ENCODE results near the gene KRTAP17-1. TPM values are rescaled to one million over a fixed set of nuclear protein-coding genes. Genes with fewer than 3 reads are reported as not detected.

The KRTAP17-1 gene
- total RNA-seq, 2 donors from 2014 or later: not detected

DNA sequence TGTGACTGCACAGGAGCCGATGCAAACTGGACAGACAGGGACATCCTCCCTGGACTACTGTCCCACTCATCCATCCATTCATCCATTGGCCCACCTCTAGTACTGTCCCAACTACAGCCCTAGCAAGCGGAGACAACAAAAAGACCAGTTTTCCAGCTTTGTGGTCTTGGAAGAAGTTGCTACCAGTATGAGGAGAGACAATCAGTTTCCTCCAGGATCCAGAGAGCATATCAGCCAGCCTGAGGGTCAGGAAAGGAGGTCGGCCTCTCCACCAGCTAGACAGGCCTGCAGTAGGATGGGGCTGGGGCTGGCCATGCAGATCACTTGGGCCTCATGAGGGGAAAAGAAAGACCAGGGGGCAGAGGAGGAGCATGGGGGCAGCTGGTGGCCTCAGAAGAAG, 18.3 kb upstream of the KRTAP17-1 start:
- no peaks in the 10 kb centered on the region for H3K27me3 ChIP-seq (replicated peaks; ENCODE audit: insufficient read depth)
- H3K4me3 ChIP-seq: no peak overlapping the region
- H3K4me1 ChIP-seq (replicated peaks): no peaks in the 10 kb centered on the region
- no peaks in the 10 kb centered on the region for H3K9me3 ChIP-seq
- intact Hi-C loops (cut with DNase I): no loop called here
- TF ChIP-seq POLR2A (IDR thresholded peaks at IDR 0.05): no peak
- TF ChIP-seq, protein P1, sequence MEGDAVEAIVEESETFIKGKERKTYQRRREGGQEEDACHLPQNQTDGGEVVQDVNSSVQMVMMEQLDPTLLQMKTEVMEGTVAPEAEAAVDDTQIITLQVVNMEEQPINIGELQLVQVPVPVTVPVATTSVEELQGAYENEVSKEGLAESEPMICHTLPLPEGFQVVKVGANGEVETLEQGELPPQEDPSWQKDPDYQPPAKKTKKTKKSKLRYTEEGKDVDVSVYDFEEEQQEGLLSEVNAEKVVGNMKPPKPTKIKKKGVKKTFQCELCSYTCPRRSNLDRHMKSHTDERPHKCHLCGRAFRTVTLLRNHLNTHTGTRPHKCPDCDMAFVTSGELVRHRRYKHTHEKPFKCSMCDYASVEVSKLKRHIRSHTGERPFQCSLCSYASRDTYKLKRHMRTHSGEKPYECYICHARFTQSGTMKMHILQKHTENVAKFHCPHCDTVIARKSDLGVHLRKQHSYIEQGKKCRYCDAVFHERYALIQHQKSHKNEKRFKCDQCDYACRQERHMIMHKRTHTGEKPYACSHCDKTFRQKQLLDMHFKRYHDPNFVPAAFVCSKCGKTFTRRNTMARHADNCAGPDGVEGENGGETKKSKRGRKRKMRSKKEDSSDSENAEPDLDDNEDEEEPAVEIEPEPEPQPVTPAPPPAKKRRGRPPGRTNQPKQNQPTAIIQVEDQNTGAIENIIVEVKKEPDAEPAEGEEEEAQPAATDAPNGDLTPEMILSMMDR (IDR thresholded peaks at IDR 0.05): no peak
- TF ChIP-seq POLR2AphosphoS5 (IDR thresholded peaks at IDR 0.05): no peak
- H3K27ac ChIP-seq: no peak overlapping the region
- no peaks in the 10 kb centered on the region for H3K36me3 ChIP-seq
- DNase-seq (ENCODE audit: low spot score): no peak
- WGBS: 90% methylated on average over 3 of the region's 3 CpGs

DNA sequence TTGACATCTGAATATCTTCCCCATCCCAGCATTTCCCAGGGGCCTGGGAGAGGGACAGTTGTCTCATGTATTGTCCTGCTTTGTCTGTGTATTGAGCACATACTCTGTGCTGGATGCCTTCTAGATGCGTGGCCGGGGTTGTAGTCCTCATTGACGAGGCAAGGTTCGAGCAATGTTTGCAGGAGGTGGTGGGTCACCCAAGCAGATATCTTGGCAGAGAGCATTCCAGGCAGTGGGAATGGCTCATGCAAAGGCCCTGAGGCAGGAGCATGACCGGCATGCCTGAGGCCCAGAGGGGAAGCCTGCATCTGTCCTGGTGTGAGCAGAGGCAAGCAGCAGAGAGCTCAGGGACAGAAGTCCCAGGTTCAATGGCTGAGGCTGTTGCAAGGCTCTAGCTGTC, 17.6 kb upstream of the KRTAP17-1 start:
- H3K36me3 ChIP-seq: no peaks in the 10 kb centered on the region
- no peaks in the 10 kb centered on the region for H3K27me3 ChIP-seq (replicated peaks; ENCODE audit: insufficient read depth)
- intact Hi-C loops (cut with DNase I): no loop called here
- H3K9me3 ChIP-seq: no peaks in the 10 kb centered on the region
- TF ChIP-seq, protein P1 (IDR thresholded peaks at IDR 0.05): no peak
- TF ChIP-seq POLR2AphosphoS5 (IDR thresholded peaks at IDR 0.05): no peak
- TF ChIP-seq POLR2A (IDR thresholded peaks at IDR 0.05): no peak
- no peaks in the 10 kb centered on the region for H3K4me1 ChIP-seq (replicated peaks)
- no peak overlapping the region for H3K27ac ChIP-seq
- no peak overlapping the region for H3K4me3 ChIP-seq
- WGBS: 100% methylated on average over 5 of the region's 5 CpGs
- no peak for DNase-seq (ENCODE audit: low spot score)

DNA sequence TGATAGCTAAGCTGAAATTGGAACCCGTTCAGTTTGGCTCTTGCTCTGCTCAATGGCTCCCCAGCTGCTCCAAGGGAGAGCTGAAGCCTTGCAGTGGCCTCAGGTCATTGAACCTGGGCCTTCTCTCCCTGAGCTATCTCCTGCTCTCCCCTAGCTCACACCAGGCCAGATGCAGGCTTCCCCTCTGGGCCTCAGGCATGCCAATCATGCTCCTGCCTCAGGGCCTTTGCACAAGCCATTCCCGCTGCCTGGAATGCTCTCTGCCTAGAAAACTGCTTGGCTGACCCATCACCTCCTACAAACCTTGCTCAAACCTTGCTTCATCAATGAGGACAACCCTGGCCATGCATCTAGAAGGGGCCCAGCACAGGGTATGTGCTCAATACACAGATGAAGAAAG, 16.7 kb upstream of the KRTAP17-1 start:
- TF ChIP-seq, protein P1 (IDR thresholded peaks at IDR 0.05): no peak
- TF ChIP-seq POLR2AphosphoS5 (IDR thresholded peaks at IDR 0.05) (no peak), POLR2A (IDR thresholded peaks at IDR 0.05) (no peak)
- WGBS: 96% methylated on average over 2 of the region's 2 CpGs
- Histone ChIP-seq H3K4me3 (no peak overlapping the region), H3K9me3 (no peaks in the 10 kb centered on the region), H3K36me3 (no peaks in the 10 kb centered on the region), H3K4me1 (replicated peaks) (no peaks in the 10 kb centered on the region), H3K27ac (no peak overlapping the region), H3K27me3 (replicated peaks; ENCODE audit: insufficient read depth) (no peaks in the 10 kb centered on the region)
- intact Hi-C loops (cut with DNase I): no loop called here
- DNase-seq (ENCODE audit: low spot score): no peak

DNA sequence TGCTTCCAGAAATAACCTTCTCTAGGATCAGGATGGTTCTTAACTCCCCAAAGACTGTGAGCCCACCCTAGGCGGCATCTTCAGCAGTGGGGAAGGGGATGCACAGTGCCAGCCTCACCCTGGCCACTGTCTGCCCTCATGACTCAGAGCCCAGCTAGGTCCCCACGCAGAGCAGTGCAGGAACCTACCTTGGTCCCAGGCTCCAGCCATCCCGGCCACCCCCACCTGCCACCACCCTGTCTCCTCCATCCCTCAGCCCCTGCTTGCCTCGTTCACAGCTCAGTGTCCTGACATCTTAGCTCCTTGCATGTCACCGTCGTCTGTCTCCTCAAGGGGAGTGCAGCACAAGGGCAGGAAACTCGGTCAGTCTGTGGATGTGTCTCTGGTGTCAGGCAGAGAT, 16.1 kb upstream of the KRTAP17-1 start:
- H3K4me3 ChIP-seq: no peak overlapping the region
- 89% methylated on average over 7 of the region's 7 CpGs for WGBS
- intact Hi-C loops (cut with DNase I): no loop called here
- DNase-seq (ENCODE audit: low spot score): no peak
- no peaks in the 10 kb centered on the region for H3K4me1 ChIP-seq (replicated peaks)
- H3K27ac ChIP-seq: no peak overlapping the region
- no peaks in the 10 kb centered on the region for H3K9me3 ChIP-seq
- TF ChIP-seq, protein P1 (IDR thresholded peaks at IDR 0.05): no peak
- no peaks in the 10 kb centered on the region for H3K36me3 ChIP-seq
- H3K27me3 ChIP-seq (replicated peaks; ENCODE audit: insufficient read depth): no peaks in the 10 kb centered on the region

DNA sequence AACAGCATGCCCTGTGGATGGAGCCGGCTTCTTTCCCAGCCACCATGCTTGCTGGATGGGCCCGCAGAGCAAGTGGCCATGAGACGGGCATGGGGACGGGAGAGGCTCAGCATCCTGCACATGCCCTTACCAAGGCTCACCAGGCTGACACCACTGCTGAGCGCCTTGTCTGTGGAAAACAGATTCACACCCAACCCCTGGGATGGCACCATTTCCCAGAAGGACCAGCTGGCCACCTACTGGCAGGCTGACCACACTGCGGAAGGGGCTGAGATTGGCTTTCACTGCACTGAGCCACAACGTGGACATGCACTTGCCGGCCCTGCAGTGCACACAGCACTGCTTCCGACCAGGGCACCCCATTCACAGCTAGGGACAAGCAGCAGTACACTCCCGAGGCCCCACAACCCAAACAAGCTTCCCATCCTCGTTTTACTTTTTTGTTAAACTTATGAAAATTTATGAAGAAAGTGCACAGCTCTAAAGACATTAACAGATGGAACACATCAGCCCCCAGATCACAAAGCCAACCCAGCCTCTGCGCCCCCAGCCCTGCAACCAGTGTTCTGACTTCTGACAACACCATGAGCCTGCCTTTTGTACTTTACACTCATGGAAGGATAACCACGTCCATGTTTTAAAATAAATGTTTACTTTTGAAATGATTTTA, 13.9 kb upstream of the KRTAP17-1 start:
- Histone ChIP-seq H3K27me3 (replicated peaks; ENCODE audit: insufficient read depth) (no peaks in the 10 kb centered on the region), H3K27ac (no peak overlapping the region), H3K36me3 (no peaks in the 10 kb centered on the region), H3K4me1 (replicated peaks) (no peaks in the 10 kb centered on the region), H3K9me3 (no peaks in the 10 kb centered on the region), H3K4me3 (no peak overlapping the region)
- intact Hi-C loops (cut with DNase I): loop anchor here (5.0 kb wide), 1 partner anchor 318 kb away; no protein-coding TSS in a partner anchor
- TF ChIP-seq, protein P1 (IDR thresholded peaks at IDR 0.05): peak in 3 of 4 experiments; percentile 45 to 78 (median 66)
- TF ChIP-seq POLR2AphosphoS5 (IDR thresholded peaks at IDR 0.05): peak; percentile 14
- TF ChIP-seq POLR2A (IDR thresholded peaks at IDR 0.05): no peak
- peak; percentile 35 for DNase-seq (ENCODE audit: low spot score)
- WGBS: 77% methylated on average over 9 of the region's 13 CpGs

Measured in prostate gland (tissue), 2 donors.